ENCODE results near the gene RAMP1. TPM values are rescaled to one million over a fixed set of nuclear protein-coding genes. Genes with fewer than 3 reads are reported as not detected.
"Not testable (repeated sequence)": the region's sequence is repeated elsewhere in the genome, so short reads cannot be mapped to it uniquely, and the experiment has no call there.

The RAMP1 gene
- total RNA-seq, 4 donors from 2014 or later: 7.3 to 19.1 (median 12.4) TPM

GRCh38 chr2:237864444-237864931 lies 5.1 kb downstream of the RAMP1 start:
- intact Hi-C loops (cut with DNase I; ENCODE audit: low total_unique reads): loop anchor here (10.0 kb wide), 1 partner anchor 400 kb away; no protein-coding TSS in a partner anchor
- no peak for DNase-seq (ENCODE audit: low spot score in 2 of 2)
- 82 to 88% methylated on average over 10 of the region's 10 CpGs for WGBS, 2 donors
- H3K4me3 ChIP-seq (ENCODE audit: low read depth, poor library complexity, severe bottlenecking): no peak overlapping the region
- TF ChIP-seq, protein P1, sequence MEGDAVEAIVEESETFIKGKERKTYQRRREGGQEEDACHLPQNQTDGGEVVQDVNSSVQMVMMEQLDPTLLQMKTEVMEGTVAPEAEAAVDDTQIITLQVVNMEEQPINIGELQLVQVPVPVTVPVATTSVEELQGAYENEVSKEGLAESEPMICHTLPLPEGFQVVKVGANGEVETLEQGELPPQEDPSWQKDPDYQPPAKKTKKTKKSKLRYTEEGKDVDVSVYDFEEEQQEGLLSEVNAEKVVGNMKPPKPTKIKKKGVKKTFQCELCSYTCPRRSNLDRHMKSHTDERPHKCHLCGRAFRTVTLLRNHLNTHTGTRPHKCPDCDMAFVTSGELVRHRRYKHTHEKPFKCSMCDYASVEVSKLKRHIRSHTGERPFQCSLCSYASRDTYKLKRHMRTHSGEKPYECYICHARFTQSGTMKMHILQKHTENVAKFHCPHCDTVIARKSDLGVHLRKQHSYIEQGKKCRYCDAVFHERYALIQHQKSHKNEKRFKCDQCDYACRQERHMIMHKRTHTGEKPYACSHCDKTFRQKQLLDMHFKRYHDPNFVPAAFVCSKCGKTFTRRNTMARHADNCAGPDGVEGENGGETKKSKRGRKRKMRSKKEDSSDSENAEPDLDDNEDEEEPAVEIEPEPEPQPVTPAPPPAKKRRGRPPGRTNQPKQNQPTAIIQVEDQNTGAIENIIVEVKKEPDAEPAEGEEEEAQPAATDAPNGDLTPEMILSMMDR (IDR thresholded peaks at IDR 0.05): no peak
- TF ChIP-seq POLR2A (IDR thresholded peaks at IDR 0.05): no peak

- DNase-seq (ENCODE audit: low spot score in 2 of 2): peak in 1 of 2 donors; percentile 82
- intact Hi-C loops (cut with DNase I; ENCODE audit: low total_unique reads): loop anchor here (10.0 kb wide), 1 partner anchor 400 kb away; no protein-coding TSS in a partner anchor
- H3K4me3 ChIP-seq (ENCODE audit: low read depth, poor library complexity, severe bottlenecking): no peak overlapping the region
- no peak for TF ChIP-seq POLR2A (IDR thresholded peaks at IDR 0.05)
- TF ChIP-seq, protein P1 (IDR thresholded peaks at IDR 0.05): no peak
- 57 to 66% methylated on average over 9 of the region's 9 CpGs for WGBS, 2 donors
Observed at GRCh38 chr2:237864940-237865622, 5.7 kb downstream of the RAMP1 start.

DNA sequence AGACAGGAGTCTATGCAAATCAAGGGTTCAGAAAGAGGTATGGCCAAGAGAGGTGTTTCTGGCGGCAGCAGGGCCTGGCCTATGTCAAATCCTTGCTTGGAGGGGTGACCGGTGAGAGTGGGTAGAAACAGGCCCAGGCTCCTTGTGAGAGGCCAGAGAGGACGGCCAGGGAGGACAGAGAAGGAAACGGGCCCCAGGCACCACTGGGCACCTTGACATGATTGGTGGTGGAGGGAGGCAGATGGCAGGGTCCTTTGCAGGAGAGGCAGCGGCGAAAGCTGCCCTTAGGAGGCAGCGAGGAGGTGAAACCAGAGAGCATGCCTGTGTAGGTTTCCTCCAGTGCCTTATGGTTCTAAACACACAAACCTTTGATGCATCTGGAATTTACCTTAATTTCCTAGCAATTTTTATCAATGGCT lies 6.2 kb downstream of the RAMP1 start:
- 80 to 89% methylated on average over 7 of the region's 7 CpGs for WGBS, 2 donors
- TF ChIP-seq POLR2A (IDR thresholded peaks at IDR 0.05): no peak
- TF ChIP-seq, protein P1 (IDR thresholded peaks at IDR 0.05): no peak
- DNase-seq (ENCODE audit: low spot score in 2 of 2): no peak
- intact Hi-C loops (cut with DNase I; ENCODE audit: low total_unique reads): loop anchor here (10.0 kb wide), 1 partner anchor 399 kb away; no protein-coding TSS in a partner anchor
- H3K4me3 ChIP-seq (ENCODE audit: low read depth, poor library complexity, severe bottlenecking): no peak overlapping the region

GRCh38 chr2:237866101-237866621 lies 6.7 kb downstream of the RAMP1 start:
- no peak for TF ChIP-seq POLR2A (IDR thresholded peaks at IDR 0.05)
- TF ChIP-seq, protein P1 (IDR thresholded peaks at IDR 0.05): no peak
- 78 to 79% methylated on average over 13 of the region's 13 CpGs for WGBS, 2 donors
- intact Hi-C loops (cut with DNase I; ENCODE audit: low total_unique reads): loop anchor here (10.0 kb wide), 1 partner anchor 399 kb away; no protein-coding TSS in a partner anchor
- H3K4me3 ChIP-seq (ENCODE audit: low read depth, poor library complexity, severe bottlenecking): no peak overlapping the region
- peak in 1 of 2 donors; percentile 56 for DNase-seq (ENCODE audit: low spot score in 2 of 2)

- 90 to 92% methylated on average over 10 of the region's 10 CpGs for WGBS, 2 donors
- peak in 1 of 2 donors; percentile 59 for DNase-seq (ENCODE audit: low spot score in 2 of 2)
- TF ChIP-seq, protein P1 (IDR thresholded peaks at IDR 0.05): no peak
- TF ChIP-seq POLR2A (IDR thresholded peaks at IDR 0.05): no peak
- intact Hi-C loops (cut with DNase I; ENCODE audit: low total_unique reads): loop anchor here (10.0 kb wide), 1 partner anchor 397 kb away; no protein-coding TSS in a partner anchor
- no peak overlapping the region for H3K4me3 ChIP-seq (ENCODE audit: low read depth, poor library complexity, severe bottlenecking)
Observed at GRCh38 chr2:237867465-237867864, 8.0 kb downstream of the RAMP1 start.

- DNase-seq (ENCODE audit: low spot score in 2 of 2): peak in 1 of 2 donors; percentile 67
- 88 to 95% methylated on average over 4 of the region's 4 CpGs for WGBS, 2 donors
- not testable (repeated sequence) for H3K4me3 ChIP-seq (ENCODE audit: low read depth, poor library complexity, severe bottlenecking)
- intact Hi-C loops (cut with DNase I; ENCODE audit: low total_unique reads): loop anchor here (10.0 kb wide), 1 partner anchor 397 kb away; no protein-coding TSS in a partner anchor
Observed at GRCh38 chr2:237868074-237868473, 8.7 kb downstream of the RAMP1 start.
